ENCODE measurements around the gene RHOC.
A peak's percentile ranks its signal among the peaks of the same experiment; 100 is the strongest.

The RHOC gene

GRCh38 chr1:112700290-112701226 is 6.4 kb downstream of the RHOC start:
- DNase-seq, result peak; percentile 90

GRCh38 chr1:112699425-112700144 is 7.3 kb downstream of the RHOC start:
- no peak for DNase-seq

GRCh38 chr1:112698366-112699310 is 8.3 kb downstream of the RHOC start:
- DNase-seq, result no peak

- no peak for DNase-seq
These were observed 9.1 kb downstream of the RHOC start for GRCh38 chr1:112697781-112698201.

GRCh38 chr1:112696578-112697314 is 10.2 kb downstream of the RHOC start:
- no peak for DNase-seq

GRCh38 chr1:112695276-112695675 is 11.7 kb downstream of the RHOC start:
- DNase-seq, result no peak

GRCh38 chr1:112694363-112694929 is 12.5 kb downstream of the RHOC start:
- DNase-seq, result no peak

GRCh38 chr1:112693821-112694220 is 13.1 kb downstream of the RHOC start:
- no peak for DNase-seq

- no peak for DNase-seq
These were observed 14.2 kb downstream of the RHOC start for GRCh38 chr1:112692681-112693080.

- DNase-seq, result no peak
These were observed 17.1 kb downstream of the RHOC start for GRCh38 chr1:112689842-112690237.

- DNase-seq, result no peak
These were observed 17.6 kb downstream of the RHOC start for GRCh38 chr1:112689196-112689841.

GRCh38 chr1:112688781-112689193 is 18.1 kb downstream of the RHOC start:
- no peak for DNase-seq

- no peak for DNase-seq
These were observed 19.0 kb downstream of the RHOC start for GRCh38 chr1:112687785-112688496.

GRCh38 chr1:112687361-112687760 is 19.6 kb downstream of the RHOC start:
- DNase-seq, result no peak

GRCh38 chr1:112686835-112687234 is 20.1 kb downstream of the RHOC start:
- no peak for DNase-seq

- DNase-seq, result no peak
These were observed 20.5 kb downstream of the RHOC start for GRCh38 chr1:112686417-112686816.

GRCh38 chr1:112685913-112686312 is 21.0 kb downstream of the RHOC start:
- no peak for DNase-seq

- no peak for DNase-seq
These were observed 28.3 kb downstream of the RHOC start for GRCh38 chr1:112678605-112679004.

- no peak for DNase-seq
These were observed 29.4 kb downstream of the RHOC start for GRCh38 chr1:112677501-112677900.

GRCh38 chr1:112676543-112676942 is 30.4 kb downstream of the RHOC start:
- no peak for DNase-seq
